Lower leg skin (tissue), 3 donors: ENCODE measurements around the gene PRICKLE4.

Experiments used
- POLR2A ChIP-seq, 2 donors: fragments of 450-650 bp; IDR thresholded peaks; one replicate each; pipeline ENCODE4 v1.6.1; 2016 to 2017; ENCODE audit warnings: antibody characterized with exemption in 2 of 2, mild to moderate bottlenecking in 1 of 2, moderate library complexity in 1 of 2
- TF ChIP-seq, protein P1 (sequence below), 3 donors: fragments of 450-650 bp; IDR thresholded peaks; one replicate each; pipeline ENCODE4 v1.5.1; 2016; ENCODE audit warnings: antibody characterized with exemption in 3 of 3, mild to moderate bottlenecking in 3 of 3, moderate library complexity in 2 of 3

DNA sequence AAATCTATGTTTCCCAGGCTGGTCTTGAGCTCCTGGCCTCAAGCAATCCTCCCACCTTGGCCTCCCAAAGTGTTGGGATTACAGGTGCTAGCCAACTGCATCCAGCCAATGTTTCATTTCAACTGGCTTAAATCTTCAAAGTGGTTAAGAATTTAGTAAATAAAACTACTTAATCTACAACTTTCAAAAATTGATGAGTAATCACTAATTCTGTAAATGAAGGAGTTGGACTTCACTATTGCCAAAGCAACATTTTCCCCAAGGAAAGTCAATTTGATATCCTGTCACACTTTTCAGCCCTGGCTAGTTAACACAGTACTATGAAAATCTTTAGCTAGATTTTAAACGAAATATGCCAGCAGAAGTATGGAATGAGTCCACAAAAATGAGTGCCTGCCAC lies 10.7 kb downstream of the PRICKLE4 start:
- TF ChIP-seq, protein P1, sequence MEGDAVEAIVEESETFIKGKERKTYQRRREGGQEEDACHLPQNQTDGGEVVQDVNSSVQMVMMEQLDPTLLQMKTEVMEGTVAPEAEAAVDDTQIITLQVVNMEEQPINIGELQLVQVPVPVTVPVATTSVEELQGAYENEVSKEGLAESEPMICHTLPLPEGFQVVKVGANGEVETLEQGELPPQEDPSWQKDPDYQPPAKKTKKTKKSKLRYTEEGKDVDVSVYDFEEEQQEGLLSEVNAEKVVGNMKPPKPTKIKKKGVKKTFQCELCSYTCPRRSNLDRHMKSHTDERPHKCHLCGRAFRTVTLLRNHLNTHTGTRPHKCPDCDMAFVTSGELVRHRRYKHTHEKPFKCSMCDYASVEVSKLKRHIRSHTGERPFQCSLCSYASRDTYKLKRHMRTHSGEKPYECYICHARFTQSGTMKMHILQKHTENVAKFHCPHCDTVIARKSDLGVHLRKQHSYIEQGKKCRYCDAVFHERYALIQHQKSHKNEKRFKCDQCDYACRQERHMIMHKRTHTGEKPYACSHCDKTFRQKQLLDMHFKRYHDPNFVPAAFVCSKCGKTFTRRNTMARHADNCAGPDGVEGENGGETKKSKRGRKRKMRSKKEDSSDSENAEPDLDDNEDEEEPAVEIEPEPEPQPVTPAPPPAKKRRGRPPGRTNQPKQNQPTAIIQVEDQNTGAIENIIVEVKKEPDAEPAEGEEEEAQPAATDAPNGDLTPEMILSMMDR (IDR thresholded peaks at IDR 0.05) = no peak
- TF ChIP-seq POLR2A (IDR thresholded peaks at IDR 0.05) = no peak
